ENCODE data around the gene PTK7.

GRCh38 chr6:43097098-43097489, 21.0 kb downstream of the PTK7 start:
- TF ChIP-seq, protein P1, sequence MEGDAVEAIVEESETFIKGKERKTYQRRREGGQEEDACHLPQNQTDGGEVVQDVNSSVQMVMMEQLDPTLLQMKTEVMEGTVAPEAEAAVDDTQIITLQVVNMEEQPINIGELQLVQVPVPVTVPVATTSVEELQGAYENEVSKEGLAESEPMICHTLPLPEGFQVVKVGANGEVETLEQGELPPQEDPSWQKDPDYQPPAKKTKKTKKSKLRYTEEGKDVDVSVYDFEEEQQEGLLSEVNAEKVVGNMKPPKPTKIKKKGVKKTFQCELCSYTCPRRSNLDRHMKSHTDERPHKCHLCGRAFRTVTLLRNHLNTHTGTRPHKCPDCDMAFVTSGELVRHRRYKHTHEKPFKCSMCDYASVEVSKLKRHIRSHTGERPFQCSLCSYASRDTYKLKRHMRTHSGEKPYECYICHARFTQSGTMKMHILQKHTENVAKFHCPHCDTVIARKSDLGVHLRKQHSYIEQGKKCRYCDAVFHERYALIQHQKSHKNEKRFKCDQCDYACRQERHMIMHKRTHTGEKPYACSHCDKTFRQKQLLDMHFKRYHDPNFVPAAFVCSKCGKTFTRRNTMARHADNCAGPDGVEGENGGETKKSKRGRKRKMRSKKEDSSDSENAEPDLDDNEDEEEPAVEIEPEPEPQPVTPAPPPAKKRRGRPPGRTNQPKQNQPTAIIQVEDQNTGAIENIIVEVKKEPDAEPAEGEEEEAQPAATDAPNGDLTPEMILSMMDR (IDR thresholded peaks at IDR 0.05; ENCODE audit: poor library complexity): no peak
- TF ChIP-seq EZH2 (IDR thresholded peaks at IDR 0.05; ENCODE audit: borderline replicate concordance): no peak
- no peak for TF ChIP-seq EZH2phosphoT487 (IDR thresholded peaks at IDR 0.05; ENCODE audit: low read depth, severe bottlenecking, unreplicated experiment)

All from hepatocyte (in vitro differentiated cells).